Heart left ventricle (tissue), 13 donors: ENCODE measurements around the gene CLDN24.

Source experiments
- POLR2A ChIP-seq, 2 donors: fragments of 450-650 bp; IDR thresholded peaks; one replicate each; pipeline ENCODE4 v1.6.1; 2017; ENCODE audit warnings: antibody characterized with exemption in 2 of 2, mild to moderate bottlenecking in 2 of 2, moderate library complexity in 2 of 2
- TF ChIP-seq, protein P1 (sequence below), 12 donors: fragments of 200-600 bp; sonication (generic) in 4 of 12; IDR thresholded peaks; one replicate each; pipeline versions ENCODE4 v1.5.0 to v1.8.0; 2018 to 2022; ENCODE audit warnings: antibody characterized with exemption in 12 of 12, mild to moderate bottlenecking in 5 of 12
- donor health status: ischemic (EF 13 %, LVEDD 7.1; RV severe dilation, severe dysfunction).
- donor health status: DM: no; HTN: yes; CAD: no.
- donor health status: DM: no; HTN: no; CAD: no.
- donor health status: ischemic (EF 25% LVEDD 6.9; RV normal size, moderate dysfunction).
- donor health status: ischemic (EF 25% LVEDD 5.7; RV mildly dilated, moderate dysfunction).
- donor health status: ischemic (EF 35%, LVEDD 5.7; RV mildly dilated, moderate dysfunction).
- donor health status: nonischemic (EF 11% LVEDD 7.7; RV severe dilation, severe dysfunction).
- donor health status: DM: yes; HTN: yes; CAD: no.
- donor health status: PGD.
- donor health status: ischemic (EF 29% LVEDD 5.4; RV normal size, mild dysfunction).
- donor health status: nonischemic (EF 23%, LVEDD 6.1; RV moderate dilation, normal function).

DNA sequence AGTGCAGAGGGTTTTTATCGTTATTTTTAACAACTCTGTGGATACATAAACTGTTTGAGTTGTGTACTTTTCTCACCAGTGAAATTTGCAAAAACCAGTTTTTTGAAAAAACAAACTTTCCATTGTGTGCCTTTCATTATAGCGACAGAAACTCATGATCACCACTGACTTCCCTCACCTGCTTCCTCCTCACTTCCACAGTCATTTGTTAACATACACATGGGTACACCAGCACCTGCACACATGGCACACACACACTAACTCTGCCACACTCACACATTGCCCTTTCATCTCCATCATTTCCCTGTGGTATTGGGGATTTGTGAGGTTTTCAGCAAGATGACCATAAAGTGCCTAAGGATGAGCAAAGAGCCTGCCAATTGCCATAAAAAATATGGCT, 22.8 kb downstream of the CLDN24 start:
- TF ChIP-seq, protein P1, sequence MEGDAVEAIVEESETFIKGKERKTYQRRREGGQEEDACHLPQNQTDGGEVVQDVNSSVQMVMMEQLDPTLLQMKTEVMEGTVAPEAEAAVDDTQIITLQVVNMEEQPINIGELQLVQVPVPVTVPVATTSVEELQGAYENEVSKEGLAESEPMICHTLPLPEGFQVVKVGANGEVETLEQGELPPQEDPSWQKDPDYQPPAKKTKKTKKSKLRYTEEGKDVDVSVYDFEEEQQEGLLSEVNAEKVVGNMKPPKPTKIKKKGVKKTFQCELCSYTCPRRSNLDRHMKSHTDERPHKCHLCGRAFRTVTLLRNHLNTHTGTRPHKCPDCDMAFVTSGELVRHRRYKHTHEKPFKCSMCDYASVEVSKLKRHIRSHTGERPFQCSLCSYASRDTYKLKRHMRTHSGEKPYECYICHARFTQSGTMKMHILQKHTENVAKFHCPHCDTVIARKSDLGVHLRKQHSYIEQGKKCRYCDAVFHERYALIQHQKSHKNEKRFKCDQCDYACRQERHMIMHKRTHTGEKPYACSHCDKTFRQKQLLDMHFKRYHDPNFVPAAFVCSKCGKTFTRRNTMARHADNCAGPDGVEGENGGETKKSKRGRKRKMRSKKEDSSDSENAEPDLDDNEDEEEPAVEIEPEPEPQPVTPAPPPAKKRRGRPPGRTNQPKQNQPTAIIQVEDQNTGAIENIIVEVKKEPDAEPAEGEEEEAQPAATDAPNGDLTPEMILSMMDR (IDR thresholded peaks at IDR 0.05): no peak
- no peak for TF ChIP-seq POLR2A (IDR thresholded peaks at IDR 0.05)
